Stimulated activated CD8-positive, alpha-beta memory T cell treated with anti-CD3 and anti-CD28 coated beads, Interleukin-15, amount 100 ng/mL, for 48 hours (primary cell): ENCODE results near the gene AK4.

Experiments used
- DNase-seq, 2 donors: peaks; one replicate each; pipeline ENCODE4 v3.0.0-alpha.2; 2020; ENCODE audit warnings: low read depth in 2 of 2

Gene AK4

DNA sequence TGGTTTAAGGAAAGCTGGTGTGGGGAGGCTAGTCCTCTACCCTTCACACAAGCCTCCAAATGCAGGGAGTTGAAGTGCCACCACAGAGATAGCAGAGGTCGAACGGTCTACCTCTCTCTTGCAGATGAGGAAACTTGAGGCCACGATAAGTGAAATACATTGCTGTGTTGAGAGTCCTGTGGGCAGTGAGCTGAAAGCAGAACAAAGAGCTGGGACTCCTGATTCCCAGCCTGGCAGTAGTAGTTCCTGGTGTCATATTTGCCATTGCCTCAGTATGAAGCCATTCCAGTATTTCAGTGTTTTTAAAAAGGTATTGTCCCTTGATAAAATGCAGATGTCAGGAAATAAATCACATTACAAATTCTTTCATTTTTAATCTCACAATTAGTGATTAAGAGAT is 28.6 kb downstream of the AK4 start:
- no peak for DNase-seq

DNA sequence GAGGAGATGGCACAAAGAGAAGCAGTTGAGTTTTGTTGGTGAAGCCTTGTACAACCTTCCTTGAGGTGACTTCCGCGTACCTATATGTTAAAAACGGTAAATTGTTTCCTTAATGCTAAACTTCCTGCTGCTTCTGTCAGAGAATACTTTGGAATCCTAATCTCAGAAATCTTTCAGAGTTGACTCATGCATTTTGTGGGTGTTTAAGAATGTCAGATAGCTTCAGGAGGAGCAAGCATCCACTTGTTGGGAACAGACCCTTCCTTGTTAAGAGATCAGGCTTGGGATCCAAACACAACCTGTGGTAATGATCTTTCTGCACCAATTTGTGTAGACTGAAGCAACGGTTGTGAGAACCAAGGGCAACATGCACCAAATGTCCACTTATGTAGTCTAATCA is 29.5 kb downstream of the AK4 start:
- no peak for DNase-seq

DNA sequence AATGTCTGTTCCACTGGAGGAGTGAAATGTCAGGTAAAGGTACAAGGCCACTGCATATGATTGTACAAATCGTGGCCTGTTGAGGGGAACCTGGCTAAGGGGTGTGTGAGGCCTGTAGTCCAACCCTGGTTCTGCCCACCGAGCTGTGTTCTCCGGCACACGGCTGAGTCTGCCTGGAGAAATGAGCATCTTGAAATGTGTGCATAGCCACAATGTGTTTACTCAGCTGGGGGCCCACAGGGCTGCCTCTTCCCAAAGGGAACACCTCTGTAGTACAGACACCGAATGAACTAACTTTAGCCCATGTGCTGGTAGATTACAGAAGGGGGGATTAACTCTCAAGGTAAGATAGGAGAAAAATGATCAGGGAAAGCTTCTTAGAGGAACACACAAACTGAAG is 30.2 kb downstream of the AK4 start:
- DNase-seq: no peak

DNA sequence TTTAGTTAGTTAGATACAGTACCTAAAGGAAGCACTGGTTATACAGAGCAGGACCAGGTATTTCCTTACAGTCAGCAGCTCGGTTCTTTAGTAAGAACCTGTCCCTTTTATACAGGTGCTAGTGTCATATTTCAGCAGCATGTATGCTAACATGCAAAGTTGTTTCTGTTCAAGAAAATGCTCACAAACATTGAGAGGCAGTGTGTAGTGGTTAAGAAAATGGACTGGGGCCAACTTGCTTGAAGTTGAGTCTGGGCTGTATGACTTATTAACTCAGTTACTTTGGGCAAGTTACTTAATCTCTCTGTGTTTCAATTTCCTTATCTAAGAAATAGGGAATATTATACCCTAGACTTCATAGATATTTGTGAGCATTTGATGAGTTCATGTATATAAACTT is 31.1 kb downstream of the AK4 start:
- no peak for DNase-seq

DNA sequence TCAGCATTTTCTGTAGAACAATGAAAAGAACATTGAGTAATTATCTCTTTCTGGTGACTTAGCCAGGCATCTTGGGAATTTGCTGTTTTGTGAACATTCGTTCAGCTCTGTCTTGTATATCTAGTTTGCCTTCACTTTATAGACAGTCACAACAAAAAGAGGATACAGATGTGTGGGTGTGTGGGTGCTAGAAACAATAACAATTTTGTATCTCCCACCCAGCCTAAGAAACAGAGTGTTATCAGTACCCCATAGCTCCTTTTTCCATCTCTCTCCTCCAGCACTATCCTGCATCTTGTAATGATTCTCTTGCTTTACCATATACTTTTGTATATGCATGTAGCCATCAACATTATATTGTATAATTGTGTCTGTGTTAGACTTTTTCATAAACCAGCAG is 33.0 kb downstream of the AK4 start:
- no peak for DNase-seq

DNA sequence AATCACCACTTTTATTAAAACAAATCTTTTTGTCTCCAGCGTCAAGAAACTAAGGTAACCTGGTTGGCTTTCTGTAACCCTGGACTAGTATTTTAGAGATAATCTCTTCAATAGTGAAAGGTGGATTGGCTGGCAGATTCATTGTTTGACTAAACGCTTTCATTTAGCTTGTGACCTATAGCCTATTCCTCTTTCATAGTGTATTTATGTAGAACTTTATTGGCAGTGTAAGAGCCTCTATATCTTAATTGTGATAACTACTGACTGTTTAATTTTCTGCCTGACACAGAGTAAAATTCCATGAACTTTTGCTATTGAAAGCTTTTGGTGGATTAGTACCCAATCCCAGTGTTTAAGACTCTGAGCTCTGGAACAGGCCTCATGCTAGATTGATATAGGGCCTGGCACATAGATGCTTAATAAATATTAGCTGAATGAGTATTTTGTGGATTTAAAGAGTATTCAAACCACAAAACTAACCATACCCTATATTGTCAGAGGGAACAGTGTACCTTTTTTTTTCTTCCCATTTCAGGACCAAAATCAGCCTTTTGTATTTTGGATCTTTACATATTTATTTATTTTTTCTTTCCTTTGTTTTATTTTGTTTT is 34.8 kb downstream of the AK4 start:
- DNase-seq: no peak

DNA sequence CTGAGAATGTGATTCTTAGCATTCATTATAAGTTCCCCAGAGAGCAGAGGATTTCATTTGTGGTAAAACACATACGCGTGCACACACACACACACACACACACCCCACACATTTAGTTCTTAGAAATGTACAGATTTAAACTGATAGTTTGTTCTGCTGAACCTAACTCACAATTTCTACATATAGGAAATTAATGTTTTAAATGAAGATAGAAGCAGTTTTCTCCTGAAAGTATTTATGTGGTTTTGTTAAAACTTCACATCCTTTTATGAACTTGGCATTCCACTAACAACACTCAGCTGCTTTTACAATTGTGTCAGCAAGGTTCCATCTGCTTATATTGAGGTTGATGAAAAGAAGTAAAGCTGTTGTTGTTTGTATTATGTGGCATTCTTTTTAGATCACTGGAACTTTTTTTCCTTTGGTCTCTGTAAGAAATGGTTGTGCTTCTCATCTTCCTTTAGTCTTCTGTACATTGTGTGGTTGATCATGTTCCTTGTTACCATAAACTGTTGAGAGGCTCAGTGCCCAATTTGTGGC is 41.6 kb downstream of the AK4 start:
- no peak for DNase-seq

DNA sequence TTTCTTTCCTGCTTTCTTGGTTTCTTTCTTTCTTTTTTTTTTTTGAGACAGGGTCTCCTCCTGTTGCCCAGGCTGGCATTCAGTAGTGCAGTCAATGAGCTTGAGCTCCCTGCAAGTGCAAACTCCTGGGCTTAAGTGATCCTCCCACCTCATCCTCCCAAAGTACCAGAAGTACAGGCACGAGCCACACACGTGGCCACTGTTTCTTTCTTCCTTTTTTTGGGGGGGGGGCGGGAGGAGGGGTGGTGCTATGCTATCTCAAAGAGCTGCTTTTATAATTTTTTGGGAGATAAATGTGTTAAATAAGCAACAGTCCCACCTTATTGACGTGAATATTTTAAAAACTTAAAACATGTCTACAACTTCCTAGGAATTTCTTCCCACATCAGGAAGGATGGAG is 42.2 kb downstream of the AK4 start:
- DNase-seq: no peak

DNA sequence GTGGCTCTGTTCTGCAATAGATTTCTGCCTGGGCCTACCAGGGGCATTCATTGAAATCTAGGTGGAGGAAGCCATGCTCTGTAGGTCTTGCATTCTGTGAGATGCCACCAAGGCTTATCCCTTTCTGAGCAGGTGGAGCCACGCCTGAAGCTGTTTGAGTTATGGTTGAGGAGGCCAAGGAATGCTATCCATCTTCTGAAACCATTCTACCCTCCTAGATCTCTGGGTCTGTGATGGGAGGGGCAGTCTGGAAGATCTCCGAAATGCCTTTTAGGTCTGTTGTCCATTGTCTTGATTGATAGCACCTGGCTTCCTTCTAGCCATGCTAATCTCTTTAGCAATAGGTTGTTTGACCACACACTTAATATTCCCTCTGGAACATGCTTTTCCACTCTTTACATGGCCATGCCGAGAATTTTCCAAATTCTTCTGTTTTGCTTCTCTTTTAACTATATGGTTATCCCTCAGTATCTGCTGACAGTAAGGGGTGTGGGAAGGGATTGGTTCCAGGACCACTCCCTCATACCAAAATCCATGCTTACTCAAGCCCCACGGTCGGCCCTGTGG is 45.2 kb downstream of the AK4 start:
- DNase-seq: no peak

DNA sequence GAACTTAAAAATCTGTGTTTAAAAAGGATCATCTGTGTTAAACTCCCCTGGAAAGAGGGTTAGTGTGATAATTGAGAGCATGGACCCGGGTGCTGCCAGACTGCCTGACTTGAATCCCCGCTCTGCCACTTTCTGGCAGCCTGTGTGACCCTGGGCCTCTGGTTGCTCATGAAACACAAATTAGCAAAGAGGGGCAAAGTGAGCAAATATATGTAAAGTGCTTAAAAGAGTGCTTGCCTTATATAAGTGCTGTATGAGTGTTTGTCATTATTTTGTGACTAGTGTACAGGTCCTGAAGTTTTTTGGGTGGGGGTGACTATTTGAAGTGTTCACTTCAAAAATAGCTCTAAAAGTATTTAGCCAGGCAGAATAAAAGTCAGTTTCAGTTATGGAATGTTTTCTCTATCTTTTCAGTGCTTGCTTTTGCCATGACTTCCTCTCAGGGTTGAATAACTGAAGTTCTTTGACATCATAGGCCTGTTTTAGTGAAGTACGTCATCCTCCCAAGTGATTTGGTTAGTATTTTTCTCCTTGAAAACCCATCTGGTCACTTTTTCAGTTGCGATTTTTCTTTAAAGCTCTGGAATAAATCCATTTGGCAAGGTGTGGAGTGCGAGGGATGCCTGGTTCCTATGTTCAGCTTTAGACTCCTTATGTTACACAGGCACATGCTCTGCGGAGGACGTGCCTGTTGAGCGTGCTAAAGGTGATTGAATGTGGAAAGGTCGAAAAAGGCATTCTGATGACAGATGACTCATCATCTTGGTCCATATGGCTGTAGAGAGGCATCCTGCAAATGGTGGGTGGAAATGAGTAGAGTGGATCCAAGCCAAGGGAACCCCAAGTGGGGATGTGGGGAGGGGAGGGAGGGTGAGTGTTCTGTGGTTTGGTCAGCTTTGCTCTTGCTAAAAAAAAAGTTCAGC is 47.8 kb downstream of the AK4 start:
- DNase-seq: no peak

DNA sequence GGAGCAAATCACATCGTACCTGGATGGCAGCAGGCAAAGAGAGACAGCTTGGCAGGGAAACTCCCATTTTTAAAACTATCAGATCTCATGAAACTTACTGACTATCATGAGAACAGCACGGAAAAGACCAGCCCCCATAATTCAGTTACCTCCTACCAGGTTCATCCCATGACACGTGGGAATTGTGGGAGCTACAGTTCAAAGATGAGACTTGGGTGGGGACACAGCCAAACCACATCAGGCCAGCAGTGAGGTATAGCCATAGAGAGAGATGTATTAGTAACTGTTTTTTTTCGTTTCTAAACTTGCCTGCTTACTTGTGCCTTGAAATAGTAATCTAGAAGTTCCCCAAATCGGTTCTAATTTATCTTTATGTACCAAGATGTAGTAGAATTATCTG is 48.9 kb downstream of the AK4 start:
- DNase-seq: no peak

DNA sequence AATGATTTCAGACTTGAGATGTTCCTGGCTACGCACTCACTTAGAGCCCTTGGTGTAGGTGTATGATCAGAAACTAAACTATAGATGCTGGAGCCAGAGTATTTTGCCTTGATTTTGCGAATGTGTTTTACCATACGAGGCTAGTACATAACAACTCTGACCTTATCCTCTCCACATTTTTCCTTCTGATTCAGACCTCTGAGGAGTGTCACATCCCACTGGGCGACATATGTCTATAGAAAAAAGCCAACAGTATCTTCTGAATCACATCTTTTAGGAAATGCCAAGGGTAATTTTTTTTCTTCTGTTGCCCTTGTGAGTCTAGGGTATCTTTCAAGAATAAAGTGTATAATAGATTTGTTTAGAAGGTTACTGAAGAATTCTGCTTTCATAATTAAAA is 49.6 kb downstream of the AK4 start:
- no peak for DNase-seq

DNA sequence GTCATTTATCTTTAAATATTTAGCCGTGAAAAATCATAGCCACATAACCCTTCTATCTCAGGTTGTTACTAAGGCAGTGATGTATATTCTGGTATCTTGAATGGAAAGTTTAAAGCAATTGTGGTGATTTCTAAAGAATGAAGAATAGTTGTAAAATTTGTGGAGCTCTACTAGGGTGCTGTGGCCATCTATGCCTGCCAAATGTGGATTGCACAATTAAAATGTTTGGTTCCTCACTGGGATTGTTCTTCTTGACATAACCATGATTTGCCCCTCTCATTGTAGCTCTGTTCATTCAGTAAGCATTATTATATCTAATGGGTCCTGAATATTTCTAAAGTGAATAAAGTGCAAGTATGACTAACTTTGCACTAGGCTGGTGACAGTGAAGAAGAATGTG is 50.1 kb downstream of the AK4 start:
- DNase-seq: no peak

DNA sequence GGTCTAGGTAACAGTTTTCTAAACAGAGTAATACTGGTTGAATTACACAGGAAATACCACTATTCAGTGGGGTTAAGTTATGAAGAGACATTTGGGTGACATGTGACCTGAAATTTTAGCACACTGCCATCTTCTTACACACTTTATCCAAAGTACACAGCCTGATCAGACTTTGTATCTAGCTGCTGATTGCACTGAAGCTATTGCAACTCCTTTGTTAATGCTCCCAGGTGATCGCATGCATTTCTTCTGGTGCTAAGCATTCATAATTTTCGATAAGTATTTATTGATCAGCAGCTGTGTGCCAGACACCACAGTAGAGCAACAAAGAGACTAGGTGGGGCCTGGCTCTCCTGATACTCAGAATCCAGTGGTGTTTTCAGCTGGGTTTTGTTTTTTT is 52.4 kb downstream of the AK4 start:
- DNase-seq: no peak

DNA sequence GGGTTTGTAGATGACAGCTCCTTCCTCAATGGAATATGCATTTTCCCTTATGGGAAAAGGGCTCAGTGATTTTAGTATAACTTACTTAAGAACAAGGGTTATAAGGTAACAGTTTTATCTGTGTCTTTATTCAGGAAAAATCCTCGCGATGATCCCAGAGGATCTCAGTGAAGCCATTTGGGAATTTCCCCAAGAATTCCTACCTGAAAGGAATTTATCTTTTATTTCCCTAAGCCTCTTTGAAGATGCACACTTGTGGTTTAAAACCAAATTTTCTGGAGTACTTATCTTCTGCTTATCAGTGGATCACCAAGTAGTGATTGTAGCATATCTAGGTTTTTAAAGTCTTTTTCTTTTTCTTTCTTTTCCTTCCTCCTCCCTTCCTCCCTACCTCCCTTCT is 58.8 kb downstream of the AK4 start:
- DNase-seq: no peak

DNA sequence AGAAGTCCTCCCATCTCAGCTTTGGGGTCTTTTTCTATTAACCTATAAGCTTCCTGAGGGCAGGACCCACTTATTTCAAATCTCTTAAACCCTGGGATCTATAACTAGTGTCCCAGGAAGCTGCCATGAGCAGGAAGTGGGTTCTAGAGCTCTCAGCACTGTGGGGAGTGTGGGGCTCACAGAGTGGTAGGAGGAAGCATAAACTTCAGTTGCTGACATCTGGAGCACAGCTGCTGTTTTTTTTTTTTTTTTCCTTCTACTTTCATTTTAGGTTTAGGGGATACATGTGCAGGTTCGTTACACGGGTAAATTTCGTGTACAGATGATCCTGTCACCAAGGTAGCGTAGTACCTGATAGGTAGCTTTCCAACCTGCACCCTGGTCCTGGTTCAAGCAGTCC is 59.3 kb downstream of the AK4 start:
- DNase-seq: no peak

DNA sequence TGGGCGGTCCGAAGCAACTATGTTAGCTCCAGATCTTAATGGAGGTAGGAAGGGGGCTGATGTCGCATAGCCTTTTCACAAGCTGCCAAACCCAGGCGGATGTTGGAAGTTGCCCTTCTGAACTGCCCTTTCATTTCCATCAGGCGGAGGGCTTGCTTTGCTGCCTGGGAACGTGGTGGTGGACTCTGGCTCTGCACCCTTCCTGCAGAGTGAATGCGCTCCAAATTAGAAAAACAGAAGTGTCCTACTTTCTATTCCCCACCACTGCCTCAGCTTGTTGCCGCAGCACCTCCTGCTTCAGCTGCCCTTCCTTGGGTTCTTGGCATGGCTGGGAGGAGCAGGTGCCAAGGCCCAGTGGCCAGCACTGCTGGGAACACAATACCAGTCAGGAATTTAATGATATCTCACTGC is 60.6 kb downstream of the AK4 start:
- DNase-seq: no peak

DNA sequence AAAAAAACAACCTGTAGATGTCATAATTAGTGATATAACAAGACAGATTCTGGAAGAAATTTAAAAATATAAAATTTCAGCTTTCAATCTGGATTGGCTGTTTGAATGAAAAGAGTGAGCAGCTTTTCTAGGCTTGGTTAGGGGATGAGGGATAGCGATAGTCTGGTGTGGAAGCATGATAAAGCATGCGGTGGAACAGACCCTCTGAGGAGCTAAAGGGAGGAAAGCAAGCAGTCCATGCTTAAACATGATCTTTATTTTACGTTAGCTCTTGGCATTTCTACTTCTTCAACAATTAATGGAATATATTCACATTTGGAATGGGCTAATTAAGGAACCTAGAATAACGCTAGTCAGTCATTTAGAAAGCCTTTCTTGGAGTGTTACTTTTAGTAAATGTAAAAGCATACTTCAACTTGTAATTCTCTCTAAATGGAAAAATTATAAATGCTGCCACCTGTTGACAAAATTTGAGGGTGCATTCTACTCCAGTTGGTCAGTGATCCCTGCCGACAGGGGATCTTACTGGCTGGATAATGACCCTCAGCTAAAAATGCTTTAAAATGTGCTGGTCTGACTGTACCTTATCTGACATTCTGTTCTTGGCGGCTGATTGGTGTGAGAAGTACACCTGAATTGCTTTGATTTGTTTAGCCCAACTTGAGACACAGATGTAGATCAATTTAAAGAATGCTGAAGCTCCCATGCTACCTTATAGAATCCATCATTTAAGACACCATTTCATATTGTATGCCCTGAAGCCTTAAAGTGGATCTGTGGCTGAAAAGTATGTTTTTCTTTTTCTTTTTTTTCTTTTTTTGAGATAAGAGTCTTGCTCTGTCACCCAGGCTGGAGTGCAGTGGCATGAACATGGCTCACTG is 61.2 kb downstream of the AK4 start:
- no peak for DNase-seq

DNA sequence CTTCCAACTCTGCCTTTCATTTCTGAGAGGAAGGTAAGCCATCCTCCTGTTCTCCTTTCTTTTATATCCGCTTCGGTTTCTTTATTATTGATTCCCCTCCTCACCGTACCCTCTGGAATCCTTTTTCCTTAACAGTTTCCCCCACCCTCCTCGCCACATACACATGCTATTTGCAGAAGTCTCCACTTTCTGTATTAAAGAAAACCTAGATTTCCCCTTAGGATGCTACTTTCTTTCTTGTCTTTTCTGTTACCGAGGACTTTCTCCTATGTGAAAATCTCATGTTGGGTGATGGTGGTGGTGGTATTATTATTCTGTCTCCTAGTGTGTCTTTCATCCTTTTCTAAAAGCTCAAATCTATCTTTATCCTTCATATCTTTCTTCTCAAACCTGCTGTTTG is 62.3 kb downstream of the AK4 start:
- no peak for DNase-seq

DNA sequence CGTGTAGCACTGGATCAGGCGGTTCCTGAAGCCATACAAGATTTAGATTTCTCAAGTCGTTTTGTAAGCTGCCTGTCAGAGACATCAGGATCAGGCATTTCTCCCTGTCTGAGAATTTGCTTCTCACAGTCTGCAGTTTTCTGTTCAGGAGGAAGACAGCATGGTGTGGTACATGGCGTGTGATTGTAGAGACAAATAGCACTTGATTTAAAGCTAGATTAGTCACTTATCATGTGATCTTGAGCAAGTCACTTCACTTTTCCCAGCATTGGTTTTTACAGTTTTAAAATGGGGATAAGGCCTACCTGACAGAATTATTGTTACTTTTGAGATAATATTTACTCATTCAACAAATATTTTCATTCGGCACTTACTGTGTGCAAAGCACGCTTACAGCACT is 63.3 kb downstream of the AK4 start:
- no peak for DNase-seq

DNA sequence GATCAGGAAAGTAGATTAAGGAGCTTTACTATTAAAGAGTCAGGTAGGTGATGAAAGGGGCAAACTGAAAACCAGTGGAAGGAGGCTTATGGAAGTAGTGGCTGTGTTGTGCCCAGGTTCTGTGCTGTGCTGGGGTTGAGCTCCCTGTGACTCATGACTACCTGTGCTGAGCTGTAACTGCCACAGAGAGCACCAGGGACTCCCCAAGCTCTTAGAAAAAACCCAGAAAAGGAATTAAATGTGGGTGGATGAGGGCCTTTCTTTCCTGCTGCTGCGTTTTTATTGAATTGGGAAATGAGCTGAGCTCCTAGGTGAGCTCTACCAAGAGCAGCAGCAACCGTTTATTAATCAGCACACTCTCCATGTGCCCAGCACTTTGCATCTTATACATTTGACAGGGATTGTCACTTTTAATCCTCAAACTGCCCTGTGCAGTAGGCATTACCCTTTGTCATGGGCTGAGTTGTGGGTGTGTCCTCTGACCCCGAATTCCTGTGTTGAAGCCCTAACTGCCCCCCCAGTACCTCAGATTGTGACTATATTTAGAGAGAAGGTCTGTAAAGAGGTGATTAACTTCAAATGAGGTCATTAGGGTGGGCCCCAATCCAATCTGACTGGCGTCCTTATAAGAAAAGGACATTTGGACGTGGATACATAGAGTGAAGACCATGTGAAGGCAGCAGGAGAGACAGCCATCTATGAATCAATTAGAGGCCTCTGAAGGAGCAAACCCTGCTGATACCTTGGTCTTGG is 65.4 kb downstream of the AK4 start:
- DNase-seq: no peak
